ENCODE measurements around the gene TASP1. TPM values are rescaled to one million over a fixed set of nuclear protein-coding genes. Genes with fewer than 3 reads are reported as not detected.

TASP1 gene
- total and polyA plus RNA-seq, 10 of the 15 experiments (the other 5 are each of a cell fraction or from before 2014, with no cell fraction given): 7.4 to 17.8 (median 10.5) TPM

DNA sequence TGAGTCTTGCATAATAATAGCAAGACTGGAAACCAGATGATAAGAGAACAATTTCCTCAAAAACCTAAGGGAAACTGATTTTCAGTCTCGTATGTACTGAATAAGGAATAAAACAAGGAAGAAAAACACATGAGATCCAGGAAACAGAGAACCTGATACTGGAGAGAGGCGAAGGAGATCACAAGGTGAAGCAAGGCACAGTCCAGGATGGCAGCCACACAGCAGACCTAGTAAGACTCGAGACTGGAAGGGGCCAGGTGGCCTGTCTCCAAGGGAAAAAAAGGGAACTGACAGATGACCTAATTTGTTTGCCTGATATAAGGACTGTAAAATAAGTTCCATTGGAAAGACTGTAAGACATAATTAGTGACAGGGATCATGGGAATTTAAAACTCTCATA is 71.1 kb downstream of the TASP1 start:
- Histone ChIP-seq H3K27me3 (replicated peaks in 1 of 2; ENCODE audit: control insufficient read depth in 2 of 2, insufficient read depth in 2 of 2, low read length in 1 of 2) (no peaks in the 10 kb centered on the region), H3K4me1 (ENCODE audit: control insufficient read depth, insufficient read depth, low read length) (no peaks in the 10 kb centered on the region), H3K79me2 (ENCODE audit: control insufficient read depth, insufficient read depth, low read length) (no peaks in the 10 kb centered on the region), H3K9me3 (replicated peaks; ENCODE audit: control insufficient read depth, insufficient read depth, low read length) (no peaks in the 10 kb centered on the region), H3K27ac (ENCODE audit: control insufficient read depth, insufficient read depth) (no peak overlapping the region), H3K9ac (ENCODE audit: control insufficient read depth, insufficient read depth, low read length) (no peak overlapping the region), H2AFZ (ENCODE audit: control insufficient read depth, low read depth, low read length) (no peak overlapping the region), H3K4me3 (no peak overlapping the region), H3K36me3 (ENCODE audit: control insufficient read depth in 2 of 2, insufficient read depth in 2 of 2, low read length in 1 of 2) (no peaks in the 10 kb centered on the region), H3K4me2 (ENCODE audit: control insufficient read depth, insufficient read depth) (no peak overlapping the region), H4K20me1 (ENCODE audit: control insufficient read depth, insufficient read depth) (no peaks in the 10 kb centered on the region)
- CTCF ChIA-PET: interaction anchor here (2.9 kb wide), 1 partner anchor 21 kb away, joined by 10 read pairs; no protein-coding TSS in a partner anchor
- POLR2A ChIA-PET: no interaction called here
- in situ Hi-C loops (cut with MboI) (loop anchor here (25.0 kb wide), 1 partner anchor 630 kb away; no protein-coding TSS in a partner anchor), intact Hi-C loops (cut with micrococcal nuclease; ENCODE audit: unreplicated experiment) (no loop called here)
- RAD21 ChIA-PET (ENCODE audit: unreplicated experiment): no interaction called here
- FAIRE-seq (no peak), DNase-seq (ENCODE audit: low read depth, low spot score) (no peak), ATAC-seq (no peak)
- BruUV-seq (replicated peaks): no TSS peak
- SMC1A ChIA-PET (ENCODE audit: uncharacterized antibody, unreplicated experiment): no interaction called here
- 83% methylated on average over 3 of the region's 3 CpGs for WGBS (ENCODE audit: insufficient coverage, insufficient replicate concordance, low lambda C conversion rate, missing lambda C conversion rate)
- no peak for TF ChIP-seq CEBPB (IDR thresholded peaks at IDR 0.05; ENCODE audit: borderline replicate concordance in 1 of 2, low read depth in 2 of 2, low read length in 2 of 2)
- TF ChIP-seq, protein P1, sequence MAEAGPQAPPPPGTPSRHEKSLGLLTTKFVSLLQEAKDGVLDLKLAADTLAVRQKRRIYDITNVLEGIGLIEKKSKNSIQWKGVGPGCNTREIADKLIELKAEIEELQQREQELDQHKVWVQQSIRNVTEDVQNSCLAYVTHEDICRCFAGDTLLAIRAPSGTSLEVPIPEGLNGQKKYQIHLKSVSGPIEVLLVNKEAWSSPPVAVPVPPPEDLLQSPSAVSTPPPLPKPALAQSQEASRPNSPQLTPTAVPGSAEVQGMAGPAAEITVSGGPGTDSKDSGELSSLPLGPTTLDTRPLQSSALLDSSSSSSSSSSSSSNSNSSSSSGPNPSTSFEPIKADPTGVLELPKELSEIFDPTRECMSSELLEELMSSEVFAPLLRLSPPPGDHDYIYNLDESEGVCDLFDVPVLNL (IDR thresholded peaks at IDR 0.05; ENCODE audit: low read depth, low read length): no peak

DNA sequence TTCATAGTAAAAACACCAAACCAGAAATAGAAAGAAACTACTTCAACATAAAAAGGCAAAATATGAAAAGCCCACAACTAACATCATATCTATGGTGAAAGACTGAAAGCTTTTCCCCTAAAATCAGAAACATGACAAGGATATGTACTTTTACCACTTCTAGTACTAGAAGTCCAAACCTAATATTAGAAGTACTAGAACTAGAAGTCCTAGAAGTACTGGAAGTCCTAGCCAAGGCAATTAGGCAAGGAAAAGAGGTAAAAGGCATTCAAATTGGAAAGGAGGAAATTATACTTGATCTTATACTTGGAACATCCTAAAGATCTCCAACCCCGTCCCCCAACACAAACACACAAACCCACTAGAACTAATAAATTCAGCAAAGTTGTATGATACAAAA is 74.9 kb downstream of the TASP1 start:
- no peaks in the 10 kb centered on the region for H3K79me2 ChIP-seq (ENCODE audit: control insufficient read depth, insufficient read depth, low read length)
- CTCF ChIA-PET: interaction anchor here (0.5 kb wide), 1 partner anchor 17 kb away, joined by 3 read pairs; no protein-coding TSS in a partner anchor
- no peaks in the 10 kb centered on the region for H3K27me3 ChIP-seq (replicated peaks in 1 of 2; ENCODE audit: control insufficient read depth in 2 of 2, insufficient read depth in 2 of 2, low read length in 1 of 2)
- no peak overlapping the region for H3K27ac ChIP-seq (ENCODE audit: control insufficient read depth, insufficient read depth)
- no peak for DNase-seq (ENCODE audit: low read depth, low spot score)
- no peaks in the 10 kb centered on the region for H3K9me3 ChIP-seq (replicated peaks; ENCODE audit: control insufficient read depth, insufficient read depth, low read length)
- no peaks in the 10 kb centered on the region for H3K36me3 ChIP-seq (ENCODE audit: control insufficient read depth in 2 of 2, insufficient read depth in 2 of 2, low read length in 1 of 2)
- BruUV-seq (replicated peaks): no TSS peak
- no peak overlapping the region for H2AFZ ChIP-seq (ENCODE audit: control insufficient read depth, low read depth, low read length)
- in situ Hi-C loops (cut with MboI): loop anchor here (25.0 kb wide), 1 partner anchor 627 kb away; no protein-coding TSS in a partner anchor
- 100% methylated on average over 1 of the region's 1 CpG for WGBS (ENCODE audit: insufficient coverage, insufficient replicate concordance, low lambda C conversion rate, missing lambda C conversion rate)
- RAD21 ChIA-PET (ENCODE audit: unreplicated experiment): no interaction called here
- FAIRE-seq: no peak
- intact Hi-C loops (cut with micrococcal nuclease; ENCODE audit: unreplicated experiment): no loop called here
- SMC1A ChIA-PET (ENCODE audit: uncharacterized antibody, unreplicated experiment): interaction anchor here (1.8 kb wide), 1 partner anchor 17 kb away, joined by 5 read pairs; no protein-coding TSS in a partner anchor
- TF ChIP-seq, protein P2, sequence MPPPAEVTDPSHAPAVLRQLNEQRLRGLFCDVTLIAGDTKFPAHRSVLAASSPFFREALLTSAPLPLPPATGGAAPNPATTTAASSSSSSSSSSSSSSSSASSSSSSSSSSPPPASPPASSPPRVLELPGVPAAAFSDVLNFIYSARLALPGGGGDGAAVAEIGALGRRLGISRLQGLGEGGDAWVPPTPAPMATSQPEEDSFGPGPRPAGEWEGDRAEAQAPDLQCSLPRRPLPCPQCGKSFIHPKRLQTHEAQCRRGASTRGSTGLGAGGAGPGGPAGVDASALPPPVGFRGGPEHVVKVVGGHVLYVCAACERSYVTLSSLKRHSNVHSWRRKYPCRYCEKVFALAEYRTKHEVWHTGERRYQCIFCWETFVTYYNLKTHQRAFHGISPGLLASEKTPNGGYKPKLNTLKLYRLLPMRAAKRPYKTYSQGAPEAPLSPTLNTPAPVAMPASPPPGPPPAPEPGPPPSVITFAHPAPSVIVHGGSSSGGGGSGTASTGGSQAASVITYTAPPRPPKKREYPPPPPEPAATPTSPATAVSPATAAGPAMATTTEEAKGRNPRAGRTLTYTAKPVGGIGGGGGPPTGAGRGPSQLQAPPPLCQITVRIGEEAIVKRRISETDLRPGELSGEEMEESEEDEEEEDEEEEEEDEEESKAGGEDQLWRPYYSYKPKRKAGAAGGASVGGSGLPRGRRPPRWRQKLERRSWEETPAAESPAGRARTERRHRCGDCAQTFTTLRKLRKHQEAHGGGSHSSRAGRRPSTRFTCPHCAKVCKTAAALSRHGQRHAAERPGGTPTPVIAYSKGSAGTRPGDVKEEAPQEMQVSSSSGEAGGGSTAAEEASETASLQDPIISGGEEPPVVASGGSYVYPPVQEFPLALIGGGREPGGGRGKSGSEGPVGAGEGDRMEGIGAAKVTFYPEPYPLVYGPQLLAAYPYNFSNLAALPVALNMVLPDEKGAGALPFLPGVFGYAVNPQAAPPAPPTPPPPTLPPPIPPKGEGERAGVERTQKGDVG (CRISPR knock-in tag; IDR thresholded peaks at IDR 0.05): no peak
- TF ChIP-seq POLR2A (IDR thresholded peaks at IDR 0.05; ENCODE audit: low read depth, low read length) (no peak), ZNF384 (IDR thresholded peaks at IDR 0.05; ENCODE audit: borderline replicate concordance, low read depth, low read length) (no peak)
- TF ChIP-seq, protein P3, sequence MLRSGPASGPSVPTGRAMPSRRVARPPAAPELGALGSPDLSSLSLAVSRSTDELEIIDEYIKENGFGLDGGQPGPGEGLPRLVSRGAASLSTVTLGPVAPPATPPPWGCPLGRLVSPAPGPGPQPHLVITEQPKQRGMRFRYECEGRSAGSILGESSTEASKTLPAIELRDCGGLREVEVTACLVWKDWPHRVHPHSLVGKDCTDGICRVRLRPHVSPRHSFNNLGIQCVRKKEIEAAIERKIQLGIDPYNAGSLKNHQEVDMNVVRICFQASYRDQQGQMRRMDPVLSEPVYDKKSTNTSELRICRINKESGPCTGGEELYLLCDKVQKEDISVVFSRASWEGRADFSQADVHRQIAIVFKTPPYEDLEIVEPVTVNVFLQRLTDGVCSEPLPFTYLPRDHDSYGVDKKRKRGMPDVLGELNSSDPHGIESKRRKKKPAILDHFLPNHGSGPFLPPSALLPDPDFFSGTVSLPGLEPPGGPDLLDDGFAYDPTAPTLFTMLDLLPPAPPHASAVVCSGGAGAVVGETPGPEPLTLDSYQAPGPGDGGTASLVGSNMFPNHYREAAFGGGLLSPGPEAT (IDR thresholded peaks at IDR 0.05; ENCODE audit: low read depth): no peak
- H3K4me3 ChIP-seq: no peak overlapping the region
- H4K20me1 ChIP-seq (ENCODE audit: control insufficient read depth, insufficient read depth): no peaks in the 10 kb centered on the region
- H3K4me2 ChIP-seq (ENCODE audit: control insufficient read depth, insufficient read depth): no peak overlapping the region
- no peak for ATAC-seq
- POLR2A ChIA-PET: no interaction called here
- no peaks in the 10 kb centered on the region for H3K4me1 ChIP-seq (ENCODE audit: control insufficient read depth, insufficient read depth, low read length)
- H3K9ac ChIP-seq (ENCODE audit: control insufficient read depth, insufficient read depth, low read length): no peak overlapping the region

Data from GM12878 (cell line).